HCEC 1CT (cell line): ENCODE measurements around the gene DCLK1.
"Not testable (repeated sequence)": the region's sequence is repeated elsewhere in the genome, so short reads cannot be mapped to it uniquely, and the experiment has no call there.

Source experiments
- DNase-seq: peaks from one replicate; pipeline ENCODE4 v3.0.0-alpha.2; 2017

The DCLK1 gene

GRCh38 chr13:36031490-36031889 lies 99.7 kb downstream of the DCLK1 start:
- DNase-seq: no peak

DNA sequence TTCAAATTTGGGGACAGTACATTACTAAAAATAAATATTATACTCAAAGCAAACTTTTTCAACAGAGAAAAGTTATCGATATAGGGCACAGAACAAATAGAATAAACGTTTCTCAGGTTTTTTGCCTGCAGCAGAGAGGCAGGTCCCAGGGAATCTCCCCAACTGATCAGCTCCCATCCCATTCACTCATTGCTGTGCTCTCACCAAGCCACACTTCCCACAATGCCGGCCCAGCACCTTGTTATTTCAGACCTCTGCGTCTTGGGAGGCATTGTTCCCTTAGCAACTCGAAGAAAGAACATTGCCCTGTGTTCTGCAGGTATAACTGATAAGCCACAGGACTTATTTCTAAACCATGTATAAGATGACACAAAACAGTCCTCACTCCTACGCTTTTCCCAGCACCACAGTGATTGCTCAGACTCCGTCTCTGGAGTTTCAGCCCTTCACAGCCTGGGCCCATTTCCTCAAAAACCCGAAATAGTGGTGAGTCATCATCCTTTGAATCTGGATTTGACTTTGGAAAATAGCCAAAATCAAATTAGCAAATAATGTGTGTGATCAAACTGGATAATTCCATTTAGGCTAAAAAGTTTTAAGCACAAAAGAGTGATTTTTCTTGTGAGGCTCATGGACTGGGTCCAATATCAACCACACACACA lies 100.4 kb downstream of the DCLK1 start:
- DNase-seq: no peak

GRCh38 chr13:36029166-36029565 lies 102.0 kb downstream of the DCLK1 start:
- no peak for DNase-seq

GRCh38 chr13:36028359-36029025 lies 102.7 kb downstream of the DCLK1 start:
- DNase-seq: no peak

DNA sequence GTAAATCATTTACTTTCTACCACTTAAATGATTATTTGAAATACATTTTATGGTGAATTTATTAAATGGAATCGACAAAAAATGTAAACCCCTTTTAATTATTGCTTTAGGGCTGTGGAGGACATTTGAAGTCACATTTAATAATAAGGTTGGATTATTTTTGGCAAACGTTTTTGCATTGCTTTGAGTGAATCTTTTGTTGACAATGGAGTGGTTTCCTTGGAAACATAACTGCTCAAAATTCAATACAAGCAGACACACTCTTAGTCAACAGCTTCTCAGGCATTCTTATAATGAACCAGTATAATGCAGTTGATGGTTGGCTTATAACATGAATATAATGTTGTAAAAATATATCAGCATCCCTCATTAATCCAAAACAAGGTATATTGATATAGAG lies 104.7 kb downstream of the DCLK1 start:
- DNase-seq: no peak

DNA sequence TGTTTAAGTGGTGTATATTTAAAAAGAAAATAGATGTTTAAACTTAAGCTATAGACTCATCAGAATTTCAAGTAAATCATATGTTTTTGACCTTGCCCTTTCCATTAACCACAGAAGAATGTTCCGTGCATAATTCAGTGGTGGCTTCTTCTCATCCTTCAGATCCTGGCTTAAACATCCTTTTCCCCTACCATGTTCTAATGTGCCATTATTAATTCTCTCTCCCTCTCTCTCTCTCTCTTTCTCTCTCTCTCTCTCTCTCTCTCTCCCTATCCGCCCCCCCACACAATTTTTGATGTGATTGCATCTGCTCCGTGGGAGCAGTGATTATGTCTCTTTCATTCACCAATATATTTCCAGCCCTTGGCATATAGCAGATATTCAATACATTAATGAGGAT lies 116.4 kb downstream of the DCLK1 start:
- no peak for DNase-seq

DNA sequence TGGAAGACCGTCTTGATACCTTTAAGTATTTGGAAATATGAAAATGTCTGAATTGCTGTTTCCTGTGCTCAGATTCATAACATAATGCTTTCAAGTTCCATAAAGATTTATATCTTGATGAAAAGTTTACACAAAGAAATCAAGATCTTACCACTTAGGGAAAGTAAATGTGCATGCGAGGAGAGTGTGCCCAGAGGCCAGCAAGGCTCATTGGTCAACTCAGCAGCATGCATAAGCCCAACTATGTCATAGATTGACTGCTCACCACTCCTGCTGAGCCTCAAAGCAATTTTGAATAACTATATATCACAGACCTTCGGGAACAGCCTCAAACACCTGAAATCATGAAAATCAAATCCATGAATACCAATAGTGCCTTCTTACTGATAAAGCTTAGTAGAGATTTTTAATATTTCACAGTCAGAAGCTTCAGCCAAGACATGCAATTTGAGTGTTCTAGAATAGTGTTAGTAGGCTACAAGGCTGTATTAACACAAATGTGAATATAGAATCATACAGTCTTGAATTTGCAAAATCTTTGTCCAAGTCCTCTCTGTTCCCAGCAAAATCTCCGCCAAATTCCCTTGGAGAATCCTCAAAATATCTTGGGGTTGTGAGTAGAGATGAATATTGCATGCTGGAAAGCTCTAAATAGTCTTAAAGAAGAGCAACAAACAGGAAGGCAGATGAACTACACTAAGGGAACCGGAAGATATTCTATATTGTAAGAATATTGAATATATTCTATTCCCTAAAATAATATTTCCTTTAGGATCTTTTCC lies 124.1 kb downstream of the DCLK1 start:
- no peak for DNase-seq

GRCh38 chr13:36006347-36006746 lies 124.8 kb downstream of the DCLK1 start:
- DNase-seq: no peak

DNA sequence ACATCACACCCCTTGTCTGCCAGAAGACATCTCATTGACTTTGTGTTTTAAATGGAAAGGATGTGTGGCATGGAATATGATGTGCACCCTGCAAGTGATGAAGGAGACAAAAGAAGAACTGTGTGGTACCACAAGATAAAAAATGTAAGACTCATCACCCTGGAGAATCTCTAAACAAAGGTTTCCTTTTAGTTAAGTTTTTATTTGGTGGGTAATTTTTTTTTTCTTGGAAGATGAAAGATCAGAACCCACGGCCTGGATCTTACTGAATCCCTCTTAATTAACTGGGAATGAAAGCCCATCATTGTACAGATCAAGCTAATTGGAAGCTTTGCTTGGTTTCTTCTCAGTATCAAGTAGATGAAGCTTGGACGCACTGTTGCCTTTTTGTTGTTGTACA lies 129.6 kb downstream of the DCLK1 start:
- DNase-seq: no peak

DNA sequence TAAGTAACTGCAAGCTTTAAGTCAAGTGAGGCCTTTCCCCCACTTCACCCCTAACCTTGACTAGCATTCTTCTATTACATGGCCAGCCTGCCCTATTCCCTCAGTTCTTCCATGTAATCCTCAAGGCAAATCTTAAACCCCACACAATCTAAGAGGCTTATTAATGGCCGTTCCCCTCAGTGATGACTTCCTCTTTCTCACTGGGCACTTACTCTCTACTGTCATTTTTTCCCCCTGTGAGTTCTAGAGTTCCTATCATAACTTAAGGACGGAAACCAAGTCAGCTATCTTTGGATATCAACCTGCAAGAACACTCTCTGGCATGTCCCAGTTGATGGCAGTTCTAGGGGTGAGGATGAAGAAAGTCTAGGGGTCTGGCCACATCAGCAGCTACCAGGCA lies 131.2 kb downstream of the DCLK1 start:
- no peak for DNase-seq

DNA sequence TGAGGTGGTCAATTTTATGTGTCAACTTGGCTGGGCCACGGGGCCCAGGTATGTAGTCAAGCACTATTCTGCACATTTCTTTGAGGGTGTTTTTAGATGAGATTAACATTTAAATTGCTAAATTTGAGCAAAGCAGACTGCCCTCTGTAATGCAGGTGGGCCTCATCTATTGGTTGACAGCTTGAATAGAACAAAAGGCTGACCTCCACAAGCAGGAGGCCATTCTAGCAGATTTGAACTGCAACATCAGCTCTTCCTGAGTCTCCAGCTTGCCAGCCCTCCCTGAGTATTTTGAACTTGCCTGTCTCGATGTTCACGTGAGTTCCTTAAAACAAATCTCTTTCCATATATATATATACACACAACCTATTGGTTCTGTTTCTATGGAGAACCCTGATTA lies 134.8 kb downstream of the DCLK1 start:
- DNase-seq: no peak

DNA sequence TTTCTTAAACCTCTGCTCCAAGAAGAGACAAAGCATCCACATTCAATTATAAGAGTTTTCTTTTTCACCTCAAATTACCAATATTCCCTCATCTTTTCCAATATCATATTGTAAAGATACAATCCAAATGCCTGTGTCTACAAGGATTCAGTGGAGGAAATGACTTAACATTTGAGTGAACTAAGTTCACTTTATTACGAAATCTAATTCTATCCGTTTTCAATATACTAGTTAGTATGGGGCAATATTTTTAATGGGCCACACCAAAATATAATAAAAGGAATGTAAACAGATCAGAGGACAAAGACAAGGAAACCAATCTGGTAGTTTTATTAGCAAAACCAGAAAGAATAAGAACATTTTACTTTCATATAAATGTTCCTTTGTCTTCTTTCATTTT lies 136.0 kb downstream of the DCLK1 start:
- no peak for DNase-seq

GRCh38 chr13:35994131-35994966 lies 136.8 kb downstream of the DCLK1 start:
- no peak for DNase-seq

DNA sequence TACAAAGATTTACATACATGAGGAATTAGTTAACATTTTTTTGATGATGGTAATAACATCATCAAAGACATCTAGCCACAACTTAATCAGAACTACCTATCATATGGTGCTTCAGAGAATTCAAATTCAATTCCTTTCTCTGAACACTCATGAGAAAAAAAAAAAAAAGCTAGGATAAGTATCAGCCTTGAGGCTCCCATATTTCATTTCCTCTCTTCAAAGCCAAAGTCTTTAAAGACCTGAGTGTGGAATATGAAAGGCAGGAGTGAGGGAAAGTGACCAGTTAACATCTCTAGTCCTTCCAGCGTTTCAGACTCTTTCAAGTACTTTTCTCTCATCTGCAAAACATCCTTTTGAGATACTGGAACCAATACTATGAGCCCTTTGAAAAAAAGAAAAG lies 137.5 kb downstream of the DCLK1 start:
- DNase-seq: no peak

DNA sequence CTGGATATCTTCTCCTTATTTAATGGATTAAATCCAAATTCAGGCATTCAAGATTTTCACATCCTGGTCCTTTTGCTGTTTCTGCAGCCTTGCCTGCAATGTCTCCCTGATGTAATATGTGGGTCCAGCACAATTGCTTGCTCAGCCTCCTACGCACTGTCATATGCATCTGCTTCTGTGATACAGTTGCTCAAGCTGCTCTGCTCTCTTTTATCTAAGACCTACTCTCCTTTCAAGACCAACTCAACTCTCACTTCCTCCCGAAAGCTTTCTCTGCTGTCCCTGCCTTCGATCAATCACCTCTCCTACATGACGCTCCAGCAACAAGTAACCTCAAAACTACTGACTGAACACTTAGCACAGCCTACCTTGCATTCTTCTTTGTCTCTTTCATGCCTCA lies 138.2 kb downstream of the DCLK1 start:
- DNase-seq: no peak

DNA sequence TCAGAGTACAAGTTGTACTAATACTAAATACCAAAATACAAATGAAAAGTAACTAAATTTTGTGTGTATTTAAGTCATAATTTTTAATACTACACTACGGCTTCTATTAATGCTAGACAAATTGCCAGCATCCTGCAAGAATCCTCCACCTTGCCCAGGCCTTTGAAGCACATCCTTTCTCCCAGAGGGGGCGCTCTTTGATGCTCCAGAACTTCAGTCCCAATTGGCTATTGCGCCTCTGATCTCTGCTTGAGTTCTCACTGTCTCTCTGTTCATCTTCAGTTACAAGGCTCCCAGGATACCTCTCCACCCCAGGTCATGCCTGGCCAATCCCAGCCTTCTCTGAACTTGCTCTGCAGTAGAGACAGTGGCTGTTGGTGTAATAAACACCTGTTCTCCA lies 141.0 kb downstream of the DCLK1 start:
- DNase-seq: no peak

GRCh38 chr13:35988648-35989081 lies 142.5 kb downstream of the DCLK1 start:
- no peak for DNase-seq

- DNase-seq: no peak
These were observed 143.3 kb downstream of the DCLK1 start for GRCh38 chr13:35987572-35988513.

- no peak for DNase-seq
These were observed 146.3 kb downstream of the DCLK1 start for GRCh38 chr13:35984776-35985453.

GRCh38 chr13:35984287-35984686 lies 146.9 kb downstream of the DCLK1 start:
- no peak for DNase-seq

DNA sequence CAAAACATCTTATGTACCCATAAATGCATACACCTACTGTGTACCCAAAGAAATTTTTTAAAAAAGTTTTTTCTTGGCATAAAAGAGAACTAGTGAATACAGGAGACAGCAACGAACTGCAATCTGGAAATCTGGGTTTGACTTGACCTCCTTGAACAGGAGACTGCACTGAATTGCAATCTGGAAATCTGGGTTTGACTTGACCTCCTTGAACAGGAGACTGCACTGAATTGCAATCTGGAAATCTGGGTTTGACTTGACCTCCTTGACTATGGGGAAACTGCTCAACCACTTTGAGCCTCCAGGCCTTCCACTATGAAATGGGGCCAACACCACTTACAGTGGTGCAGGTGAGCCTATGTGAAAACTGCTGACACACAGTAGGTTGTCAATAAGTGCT lies 147.5 kb downstream of the DCLK1 start:
- not testable (repeated sequence) for DNase-seq
